Glutamatergic neuron (in vitro differentiated cells): ENCODE measurements around the gene DSG1. TPM values are rescaled to one million over a fixed set of nuclear protein-coding genes. Genes with fewer than 3 reads are reported as not detected.

Source experiments
- DNase-seq: peaks from one replicate; pipeline ENCODE4 v3.0.0; 2022
- H3K27ac Mint-ChIP-seq: one replicate; pipeline ENCODE4 v1.8.0; 2020; ENCODE audit warnings: mild to moderate bottlenecking, mixed read lengths, inconsistent platforms; ENCODE audit not compliant: unreplicated experiment
- H3K27me3 Mint-ChIP-seq: one replicate; pipeline ENCODE4 v1.8.0; 2020; ENCODE audit warnings: mild to moderate bottlenecking, moderate library complexity, mixed read lengths, inconsistent platforms; ENCODE audit not compliant: unreplicated experiment
- H3K36me3 Mint-ChIP-seq: one replicate; pipeline ENCODE4 v1.8.0; 2020; ENCODE audit warnings: mild to moderate bottlenecking, mixed read lengths, inconsistent platforms; ENCODE audit not compliant: unreplicated experiment
- H3K4me1 Mint-ChIP-seq: one replicate; pipeline ENCODE4 v1.8.0; 2020; ENCODE audit warnings: mild to moderate bottlenecking, low read depth, mixed read lengths, inconsistent platforms; ENCODE audit not compliant: unreplicated experiment
- H3K4me3 Mint-ChIP-seq: one replicate; pipeline ENCODE4 v1.8.0; 2020; ENCODE audit warnings: mild to moderate bottlenecking, mixed read lengths, inconsistent platforms; ENCODE audit not compliant: unreplicated experiment
- H3K9me3 Mint-ChIP-seq: one replicate; pipeline ENCODE4 v1.8.0; 2020; ENCODE audit warnings: mild to moderate bottlenecking, moderate library complexity, mixed read lengths, inconsistent platforms; ENCODE audit not compliant: unreplicated experiment
- total RNA-seq: library from RNA; stranded (reverse); fragmentation: NEBNext Ultra II Directional; extraction: Animal tissue kit (Norgen Biotek cat#: 25700); gene quantifications from one replicate; pipeline ENCODE4 v1.2.1, GENCODE V29; 2021; ENCODE audit not compliant: unreplicated experiment
- TF ChIP-seq, protein P1 (sequence below): fragments of 200-600 bp; sonication (generic); IDR thresholded peaks from one replicate; pipeline ENCODE4 v1.5.0; 2021; ENCODE audit not compliant: partially characterized antibody, unreplicated experiment

The DSG1 gene
- total RNA-seq, 1 donor from 2014 or later, result not detected

DNA sequence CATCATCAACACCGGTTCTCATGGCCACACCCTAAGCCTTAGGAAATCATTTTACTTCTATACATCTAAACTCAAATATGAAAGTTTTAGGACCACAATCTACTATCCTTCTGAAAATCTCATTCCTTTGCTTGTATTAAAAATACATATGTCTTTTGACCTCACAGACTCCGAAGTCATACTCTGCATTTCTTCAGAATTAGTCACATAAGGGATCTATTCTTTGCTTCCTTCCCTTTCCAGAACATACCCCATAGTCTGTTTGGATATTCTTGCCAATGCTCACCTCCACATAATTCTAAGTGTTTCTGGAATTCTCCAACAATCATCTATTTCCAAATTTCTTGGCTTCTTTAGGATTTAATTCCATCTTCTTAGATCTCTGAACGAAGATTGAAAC, 14.2 kb upstream of the DSG1 start:
- Mint-ChIP-seq H3K27me3 (no peaks in the 10 kb centered on the region), H3K27ac (no peak overlapping the region), H3K4me3 (no peak overlapping the region), H3K36me3 (no peaks in the 10 kb centered on the region), H3K9me3 (no peaks in the 10 kb centered on the region), H3K4me1 (no peaks in the 10 kb centered on the region)
- DNase-seq, result no peak
- TF ChIP-seq, protein P1, sequence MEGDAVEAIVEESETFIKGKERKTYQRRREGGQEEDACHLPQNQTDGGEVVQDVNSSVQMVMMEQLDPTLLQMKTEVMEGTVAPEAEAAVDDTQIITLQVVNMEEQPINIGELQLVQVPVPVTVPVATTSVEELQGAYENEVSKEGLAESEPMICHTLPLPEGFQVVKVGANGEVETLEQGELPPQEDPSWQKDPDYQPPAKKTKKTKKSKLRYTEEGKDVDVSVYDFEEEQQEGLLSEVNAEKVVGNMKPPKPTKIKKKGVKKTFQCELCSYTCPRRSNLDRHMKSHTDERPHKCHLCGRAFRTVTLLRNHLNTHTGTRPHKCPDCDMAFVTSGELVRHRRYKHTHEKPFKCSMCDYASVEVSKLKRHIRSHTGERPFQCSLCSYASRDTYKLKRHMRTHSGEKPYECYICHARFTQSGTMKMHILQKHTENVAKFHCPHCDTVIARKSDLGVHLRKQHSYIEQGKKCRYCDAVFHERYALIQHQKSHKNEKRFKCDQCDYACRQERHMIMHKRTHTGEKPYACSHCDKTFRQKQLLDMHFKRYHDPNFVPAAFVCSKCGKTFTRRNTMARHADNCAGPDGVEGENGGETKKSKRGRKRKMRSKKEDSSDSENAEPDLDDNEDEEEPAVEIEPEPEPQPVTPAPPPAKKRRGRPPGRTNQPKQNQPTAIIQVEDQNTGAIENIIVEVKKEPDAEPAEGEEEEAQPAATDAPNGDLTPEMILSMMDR, result no peak

DNA sequence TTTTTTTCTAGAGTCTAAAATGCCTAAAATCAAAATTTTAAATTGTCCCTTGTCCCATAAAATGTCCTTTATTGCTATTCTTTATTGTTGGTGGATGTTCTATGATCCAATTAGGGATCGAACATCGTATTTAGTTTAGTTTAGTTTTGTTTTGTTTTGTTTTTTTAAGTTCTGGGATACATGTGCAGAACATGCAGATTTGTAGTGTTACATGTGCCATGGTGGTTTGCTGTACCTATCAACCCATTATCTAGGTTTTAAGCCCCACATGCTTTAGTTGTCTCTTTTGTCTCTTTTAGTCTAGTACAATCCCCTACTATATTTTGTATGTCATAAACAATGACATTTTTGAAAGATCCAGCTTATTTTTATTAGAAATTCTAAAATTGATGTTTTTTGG, 8.8 kb upstream of the DSG1 start:
- Mint-ChIP-seq H3K27ac (no peak overlapping the region), H3K36me3 (no peaks in the 10 kb centered on the region), H3K4me3 (no peak overlapping the region), H3K27me3 (no peaks in the 10 kb centered on the region), H3K4me1 (no peaks in the 10 kb centered on the region), H3K9me3 (no peaks in the 10 kb centered on the region)
- no peak for DNase-seq
- TF ChIP-seq, protein P1, result no peak

DNA sequence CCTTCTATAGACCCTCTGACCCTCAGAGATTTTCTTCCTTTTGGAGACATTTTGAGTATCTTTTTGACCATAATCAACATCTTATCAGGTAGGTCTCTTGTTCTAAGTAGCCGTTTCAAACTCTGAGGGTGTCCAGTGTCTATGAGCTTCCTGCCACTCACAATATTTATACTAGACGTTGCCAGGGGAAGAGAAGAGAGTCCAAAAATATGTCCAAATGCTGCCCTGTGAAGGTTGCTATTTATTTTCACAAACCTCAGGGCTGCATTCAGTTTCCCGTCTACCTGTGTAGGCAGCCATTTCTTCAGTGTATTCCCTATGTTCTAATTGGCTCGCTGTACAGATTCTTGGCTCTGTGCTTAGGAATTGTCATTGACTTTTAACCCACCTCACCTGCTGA, 986 bp upstream of the DSG1 start:
- no peaks in the 10 kb centered on the region for H3K9me3 Mint-ChIP-seq

DNA sequence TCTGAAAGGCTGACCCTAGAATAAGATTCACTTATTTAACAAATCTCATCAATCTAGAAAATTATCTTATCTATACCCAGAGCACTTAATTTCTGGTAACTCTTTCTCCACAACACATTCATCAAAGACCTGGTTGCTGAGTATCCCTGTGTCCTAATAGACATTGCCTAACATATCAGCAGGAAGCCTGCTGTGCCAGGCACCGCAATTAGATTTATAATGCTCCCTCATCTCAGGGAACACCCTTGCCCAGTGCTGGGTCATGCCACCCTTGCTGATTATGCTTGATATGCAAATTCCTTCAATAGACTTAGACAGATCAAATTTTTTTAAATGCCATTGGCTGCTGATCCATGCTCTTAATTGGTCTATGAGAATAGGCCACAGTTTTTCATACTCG, 3.8 kb downstream of the DSG1 start:
- Mint-ChIP-seq H3K27me3 (peaks cover 2% of the 10 kb centered on the region), H3K36me3 (no peaks in the 10 kb centered on the region), H3K4me1 (peaks cover 7% of the 10 kb centered on the region), H3K27ac (no peak overlapping the region), H3K4me3 (no peak overlapping the region), H3K9me3 (peaks cover 2% of the 10 kb centered on the region)
- TF ChIP-seq, protein P1, result no peak
- no peak for DNase-seq

More for the DNA sequence above, 986 bp upstream of the DSG1 start:
- peaks cover 2% of the 10 kb centered on the region for H3K27me3 Mint-ChIP-seq
- no peak overlapping the region for H3K4me3 Mint-ChIP-seq
- no peak for DNase-seq
- no peaks in the 10 kb centered on the region for H3K36me3 Mint-ChIP-seq
- H3K4me1 Mint-ChIP-seq, result no peaks in the 10 kb centered on the region
- H3K27ac Mint-ChIP-seq, result no peak overlapping the region
- TF ChIP-seq, protein P1, result no peak

DNA sequence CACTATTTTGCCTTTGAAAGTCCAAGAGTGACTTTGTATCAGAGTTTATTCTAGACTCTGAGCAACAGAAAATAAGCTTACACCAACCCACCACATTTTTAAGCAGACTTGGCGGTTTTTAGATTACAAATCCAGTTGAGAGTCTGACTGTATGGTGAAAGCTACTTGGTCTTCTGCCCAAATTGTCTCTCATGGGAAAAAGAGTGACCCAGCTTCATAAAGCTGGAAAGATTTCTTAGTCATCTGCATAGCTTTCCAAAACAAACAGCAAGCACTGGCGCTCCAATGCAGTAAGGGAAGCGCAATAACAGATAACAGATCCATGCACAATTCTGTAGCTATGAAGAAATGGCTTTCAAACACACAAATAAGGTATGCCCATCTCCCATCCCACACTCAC, 7.1 kb downstream of the DSG1 start:
- DNase-seq, result no peak
- H3K27me3 Mint-ChIP-seq, result peaks cover 3% of the 10 kb centered on the region
- no peaks in the 10 kb centered on the region for H3K36me3 Mint-ChIP-seq
- no peak overlapping the region for H3K4me3 Mint-ChIP-seq
- H3K4me1 Mint-ChIP-seq, result peaks cover 7% of the 10 kb centered on the region
- no peak overlapping the region for H3K27ac Mint-ChIP-seq
- TF ChIP-seq, protein P1, result no peak
- H3K9me3 Mint-ChIP-seq, result peaks cover 2% of the 10 kb centered on the region
